Measurements from ENCODE around the gene DOCK6.

DOCK6 gene

GRCh38 chr19:11248852-11249251 lies 13.5 kb downstream of the DOCK6 start:
- no peak overlapping the region for H3K4me3 ChIP-seq (replicated peaks; ENCODE audit: low read depth, low read length)
- DNase-seq (ENCODE audit: extremely low read depth, low read depth): no peak
- TF ChIP-seq CTCF (IDR thresholded peaks at IDR 0.05; ENCODE audit: low read depth, low read length, missing control alignments): no peak

DNA sequence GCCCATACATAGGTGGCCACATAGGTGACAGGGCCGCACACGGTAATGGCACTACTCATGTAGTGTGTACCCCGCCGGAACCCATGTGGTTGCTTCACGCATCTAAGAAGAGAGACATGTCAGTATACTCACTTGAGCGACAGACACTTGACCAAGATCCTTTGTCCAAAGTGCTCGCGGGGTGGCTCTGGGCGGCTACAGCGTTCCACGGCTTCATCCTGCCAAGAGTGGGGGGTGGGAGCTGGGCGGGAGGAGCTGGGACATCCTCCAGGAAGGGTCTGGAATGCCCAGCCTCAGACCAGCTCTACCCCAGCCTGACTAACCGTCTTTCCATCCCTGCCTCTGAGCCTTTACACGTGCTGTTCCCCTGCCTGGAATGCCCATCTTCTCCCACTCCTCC lies 14.4 kb downstream of the DOCK6 start:
- no peak for TF ChIP-seq CTCF (IDR thresholded peaks at IDR 0.05; ENCODE audit: low read depth, low read length, missing control alignments)
- H3K4me3 ChIP-seq (replicated peaks; ENCODE audit: low read depth, low read length): no peak overlapping the region
- no peak for DNase-seq (ENCODE audit: extremely low read depth, low read depth)

DNA sequence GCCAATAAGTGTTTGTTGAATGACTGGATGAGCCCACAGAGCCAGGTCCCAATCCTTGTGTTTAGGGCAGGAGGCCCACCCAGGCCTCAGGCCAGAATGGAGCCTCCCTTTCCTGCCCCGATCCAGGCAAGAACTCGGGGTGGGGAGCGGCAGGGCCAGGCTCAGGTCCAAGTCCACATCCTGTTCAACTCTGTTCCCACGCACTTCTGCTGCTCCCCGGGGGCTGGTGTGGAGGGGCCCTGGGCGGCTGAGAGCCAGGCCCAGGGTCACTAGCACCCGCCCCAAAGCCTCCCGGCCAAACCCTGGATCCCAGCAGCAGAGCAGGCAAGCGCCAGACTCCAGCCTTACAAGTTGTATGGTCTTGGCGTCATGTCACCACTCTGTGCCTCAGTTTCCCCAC lies 14.9 kb downstream of the DOCK6 start:
- TF ChIP-seq CTCF (IDR thresholded peaks at IDR 0.05; ENCODE audit: low read depth, low read length, missing control alignments): no peak

GRCh38 chr19:11246941-11247340 lies 15.4 kb downstream of the DOCK6 start:
- no peak for DNase-seq (ENCODE audit: extremely low read depth, low read depth)
- TF ChIP-seq CTCF (IDR thresholded peaks at IDR 0.05; ENCODE audit: low read depth, low read length, missing control alignments): no peak
- no peak overlapping the region for H3K4me3 ChIP-seq (replicated peaks; ENCODE audit: low read depth, low read length)

More for the DNA sequence above, 14.9 kb downstream of the DOCK6 start:
- H3K4me3 ChIP-seq (replicated peaks; ENCODE audit: low read depth, low read length): no peak overlapping the region
- DNase-seq (ENCODE audit: extremely low read depth, low read depth): no peak

- no peak for DNase-seq (ENCODE audit: extremely low read depth, low read depth)
- no peak for TF ChIP-seq CTCF (IDR thresholded peaks at IDR 0.05; ENCODE audit: low read depth, low read length, missing control alignments)
- H3K4me3 ChIP-seq (replicated peaks; ENCODE audit: low read depth, low read length): no peak overlapping the region
Observed at GRCh38 chr19:11244846-11245589, 17.3 kb downstream of the DOCK6 start.

- TF ChIP-seq CTCF (IDR thresholded peaks at IDR 0.05; ENCODE audit: low read depth, low read length, missing control alignments): no peak
- no peak overlapping the region for H3K4me3 ChIP-seq (replicated peaks; ENCODE audit: low read depth, low read length)
- no peak for DNase-seq (ENCODE audit: extremely low read depth, low read depth)
Observed at GRCh38 chr19:11243798-11244169, 18.5 kb downstream of the DOCK6 start.

All from HFF-Myc (cell line).